Activated CD4-positive, alpha-beta T cell treated with anti-CD3 and anti-CD28 coated beads, Interleukin-2, amount 50 U/mL, for 4 hours (primary cell): Measurements from ENCODE around the gene YIPF4.
A peak's percentile ranks its signal among the peaks of the same experiment; 100 is the strongest.
"Not testable (repeated sequence)": the region's sequence is repeated elsewhere in the genome, so short reads cannot be mapped to it uniquely, and the experiment has no call there.

ENCODE experiments used
- DNase-seq, 2 experiments: peaks; one replicate each; pipeline ENCODE4 v3.0.0-alpha.2; 2020

The YIPF4 gene

GRCh38 chr2:32290000-32290339, 12.3 kb downstream of the YIPF4 start:
- DNase-seq, result no peak

- DNase-seq, result no peak
Measured at GRCh38 chr2:32291746-32292145, 14.0 kb downstream of the YIPF4 start.

- DNase-seq, result not testable (repeated sequence)
Measured at GRCh38 chr2:32293493-32293892, 15.8 kb downstream of the YIPF4 start.

GRCh38 chr2:32293966-32294562, 16.4 kb downstream of the YIPF4 start:
- not testable (repeated sequence) for DNase-seq

- DNase-seq, result no peak
Measured at GRCh38 chr2:32310577-32310976, 32.9 kb downstream of the YIPF4 start.

GRCh38 chr2:32314886-32315285, 37.2 kb downstream of the YIPF4 start:
- DNase-seq, result no peak

- DNase-seq, result not testable (repeated sequence)
Measured at GRCh38 chr2:32328679-32329078, 51.0 kb downstream of the YIPF4 start.

GRCh38 chr2:32329180-32329980, 51.7 kb downstream of the YIPF4 start:
- DNase-seq, result not testable (repeated sequence)

GRCh38 chr2:32330136-32330535, 52.4 kb downstream of the YIPF4 start:
- DNase-seq, result no peak

GRCh38 chr2:32342801-32343200, 65.1 kb downstream of the YIPF4 start:
- DNase-seq, result no peak

- not testable (repeated sequence) for DNase-seq
Measured at GRCh38 chr2:32350797-32351196, 73.1 kb downstream of the YIPF4 start.

GRCh38 chr2:32355976-32356680, 78.4 kb downstream of the YIPF4 start:
- no peak for DNase-seq

- peak; percentile 85 for DNase-seq
Measured at GRCh38 chr2:32356681-32357317, 79.1 kb downstream of the YIPF4 start, which contains the start of gene BIRC6. Gene BIRC6, plus strand, starts transcription at chr2:32357023. Its CDS starts 139 bp downstream, at chr2:32357162.

- DNase-seq, result peak; percentile 17
Measured at GRCh38 chr2:32357318-32358110, 79.8 kb downstream of the YIPF4 start.

GRCh38 chr2:32358111-32358482, 80.4 kb downstream of the YIPF4 start:
- no peak for DNase-seq

- no peak for DNase-seq
Measured at GRCh38 chr2:32360416-32360815, 82.7 kb downstream of the YIPF4 start.

- not testable (repeated sequence) for DNase-seq
Measured at GRCh38 chr2:32362997-32363396, 85.3 kb downstream of the YIPF4 start.

- no peak for DNase-seq
Measured at GRCh38 chr2:32363597-32363996, 85.9 kb downstream of the YIPF4 start.

GRCh38 chr2:32364290-32364689, 86.6 kb downstream of the YIPF4 start:
- DNase-seq, result not testable (repeated sequence)

GRCh38 chr2:32365679-32366078, 88.0 kb downstream of the YIPF4 start:
- not testable (repeated sequence) for DNase-seq
